H1 (cell line): ENCODE results near the gene SVIL. TPM values are rescaled to one million over a fixed set of nuclear protein-coding genes. Genes with fewer than 3 reads are reported as not detected.

Source experiments
- SP2 ChIP-seq: IDR thresholded peaks from 2 replicates; pipeline ENCODE4 v1.6.1; 2012; ENCODE audit warnings: mild to moderate bottlenecking, low read length, inconsistent platforms
- SP4 ChIP-seq: IDR thresholded peaks from 2 replicates; pipeline ENCODE4 v1.6.1; 2012; ENCODE audit warnings: low read length, inconsistent platforms
- polyA plus RNA-seq, 7 experiments: library from polyadenylated mRNA; depleted of rRNA in 3 of 7; stranded (reverse) in 5 of 7; unstranded in 2 of 7; fragments of >200 nt in 5 of 7; fragments of 200-250 nt in 2 of 7; gene quantifications; 1 replicate in 5 of 7; 2 replicates in 1 of 7; 4 replicates in 1 of 7; pipeline versions ENCODE4 v1.2.1 to v1.2.3, GENCODE V29; 2011 to 2013; ENCODE audit warnings: missing spikeins in 2 of 7, mixed read lengths in 2 of 7
- total RNA-seq: library from RNA; stranded (reverse); fragmentation: NEBNext Ultra II Directional; extraction: Animal tissue kit (Norgen Biotek cat#: 25700); gene quantifications from 2 replicates; pipeline ENCODE4 v1.2.1, GENCODE V29; 2021
- TF ChIP-seq, protein P1 (sequence below): fragments of 300-600 bp; sonication (generic); IDR thresholded peaks from 2 replicates; pipeline ENCODE4 v1.7.1; 2012; ENCODE audit warnings: low read length, moderate library complexity, mild to moderate bottlenecking, inconsistent platforms; ENCODE audit not compliant: insufficient replicate concordance

SVIL gene
- total and polyA plus RNA-seq, 2 of the 8 experiments (the other 6 are each of a cell fraction or from before 2014, with no cell fraction given): 4.7 to 15.4 TPM

DNA sequence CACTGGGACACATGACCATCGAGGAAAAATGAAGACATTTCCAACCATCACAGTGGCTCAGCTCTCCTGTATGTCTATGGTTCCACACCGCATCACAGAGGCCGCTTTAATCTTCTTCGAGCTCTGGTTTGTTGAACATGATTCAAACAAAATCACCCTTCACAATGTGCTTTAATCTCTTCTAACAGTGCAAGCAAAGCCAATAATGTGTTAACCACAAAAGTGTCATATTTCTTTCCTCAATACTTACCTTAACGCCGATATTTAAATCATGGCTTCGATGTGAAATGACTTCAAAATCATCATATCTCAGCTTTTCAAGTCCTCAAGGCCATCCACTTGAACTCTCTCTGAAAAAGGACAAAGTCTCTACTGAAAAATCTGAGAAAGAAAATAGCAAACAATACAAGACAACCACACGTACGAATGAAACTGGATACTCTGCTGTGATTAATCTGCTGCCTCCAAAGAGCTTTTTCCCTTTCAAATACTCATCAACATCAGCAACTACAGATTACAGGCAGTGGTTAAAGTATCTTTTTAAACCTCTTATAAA lies 23.0 kb upstream of the SVIL start (continued):
- TF ChIP-seq, protein P1, sequence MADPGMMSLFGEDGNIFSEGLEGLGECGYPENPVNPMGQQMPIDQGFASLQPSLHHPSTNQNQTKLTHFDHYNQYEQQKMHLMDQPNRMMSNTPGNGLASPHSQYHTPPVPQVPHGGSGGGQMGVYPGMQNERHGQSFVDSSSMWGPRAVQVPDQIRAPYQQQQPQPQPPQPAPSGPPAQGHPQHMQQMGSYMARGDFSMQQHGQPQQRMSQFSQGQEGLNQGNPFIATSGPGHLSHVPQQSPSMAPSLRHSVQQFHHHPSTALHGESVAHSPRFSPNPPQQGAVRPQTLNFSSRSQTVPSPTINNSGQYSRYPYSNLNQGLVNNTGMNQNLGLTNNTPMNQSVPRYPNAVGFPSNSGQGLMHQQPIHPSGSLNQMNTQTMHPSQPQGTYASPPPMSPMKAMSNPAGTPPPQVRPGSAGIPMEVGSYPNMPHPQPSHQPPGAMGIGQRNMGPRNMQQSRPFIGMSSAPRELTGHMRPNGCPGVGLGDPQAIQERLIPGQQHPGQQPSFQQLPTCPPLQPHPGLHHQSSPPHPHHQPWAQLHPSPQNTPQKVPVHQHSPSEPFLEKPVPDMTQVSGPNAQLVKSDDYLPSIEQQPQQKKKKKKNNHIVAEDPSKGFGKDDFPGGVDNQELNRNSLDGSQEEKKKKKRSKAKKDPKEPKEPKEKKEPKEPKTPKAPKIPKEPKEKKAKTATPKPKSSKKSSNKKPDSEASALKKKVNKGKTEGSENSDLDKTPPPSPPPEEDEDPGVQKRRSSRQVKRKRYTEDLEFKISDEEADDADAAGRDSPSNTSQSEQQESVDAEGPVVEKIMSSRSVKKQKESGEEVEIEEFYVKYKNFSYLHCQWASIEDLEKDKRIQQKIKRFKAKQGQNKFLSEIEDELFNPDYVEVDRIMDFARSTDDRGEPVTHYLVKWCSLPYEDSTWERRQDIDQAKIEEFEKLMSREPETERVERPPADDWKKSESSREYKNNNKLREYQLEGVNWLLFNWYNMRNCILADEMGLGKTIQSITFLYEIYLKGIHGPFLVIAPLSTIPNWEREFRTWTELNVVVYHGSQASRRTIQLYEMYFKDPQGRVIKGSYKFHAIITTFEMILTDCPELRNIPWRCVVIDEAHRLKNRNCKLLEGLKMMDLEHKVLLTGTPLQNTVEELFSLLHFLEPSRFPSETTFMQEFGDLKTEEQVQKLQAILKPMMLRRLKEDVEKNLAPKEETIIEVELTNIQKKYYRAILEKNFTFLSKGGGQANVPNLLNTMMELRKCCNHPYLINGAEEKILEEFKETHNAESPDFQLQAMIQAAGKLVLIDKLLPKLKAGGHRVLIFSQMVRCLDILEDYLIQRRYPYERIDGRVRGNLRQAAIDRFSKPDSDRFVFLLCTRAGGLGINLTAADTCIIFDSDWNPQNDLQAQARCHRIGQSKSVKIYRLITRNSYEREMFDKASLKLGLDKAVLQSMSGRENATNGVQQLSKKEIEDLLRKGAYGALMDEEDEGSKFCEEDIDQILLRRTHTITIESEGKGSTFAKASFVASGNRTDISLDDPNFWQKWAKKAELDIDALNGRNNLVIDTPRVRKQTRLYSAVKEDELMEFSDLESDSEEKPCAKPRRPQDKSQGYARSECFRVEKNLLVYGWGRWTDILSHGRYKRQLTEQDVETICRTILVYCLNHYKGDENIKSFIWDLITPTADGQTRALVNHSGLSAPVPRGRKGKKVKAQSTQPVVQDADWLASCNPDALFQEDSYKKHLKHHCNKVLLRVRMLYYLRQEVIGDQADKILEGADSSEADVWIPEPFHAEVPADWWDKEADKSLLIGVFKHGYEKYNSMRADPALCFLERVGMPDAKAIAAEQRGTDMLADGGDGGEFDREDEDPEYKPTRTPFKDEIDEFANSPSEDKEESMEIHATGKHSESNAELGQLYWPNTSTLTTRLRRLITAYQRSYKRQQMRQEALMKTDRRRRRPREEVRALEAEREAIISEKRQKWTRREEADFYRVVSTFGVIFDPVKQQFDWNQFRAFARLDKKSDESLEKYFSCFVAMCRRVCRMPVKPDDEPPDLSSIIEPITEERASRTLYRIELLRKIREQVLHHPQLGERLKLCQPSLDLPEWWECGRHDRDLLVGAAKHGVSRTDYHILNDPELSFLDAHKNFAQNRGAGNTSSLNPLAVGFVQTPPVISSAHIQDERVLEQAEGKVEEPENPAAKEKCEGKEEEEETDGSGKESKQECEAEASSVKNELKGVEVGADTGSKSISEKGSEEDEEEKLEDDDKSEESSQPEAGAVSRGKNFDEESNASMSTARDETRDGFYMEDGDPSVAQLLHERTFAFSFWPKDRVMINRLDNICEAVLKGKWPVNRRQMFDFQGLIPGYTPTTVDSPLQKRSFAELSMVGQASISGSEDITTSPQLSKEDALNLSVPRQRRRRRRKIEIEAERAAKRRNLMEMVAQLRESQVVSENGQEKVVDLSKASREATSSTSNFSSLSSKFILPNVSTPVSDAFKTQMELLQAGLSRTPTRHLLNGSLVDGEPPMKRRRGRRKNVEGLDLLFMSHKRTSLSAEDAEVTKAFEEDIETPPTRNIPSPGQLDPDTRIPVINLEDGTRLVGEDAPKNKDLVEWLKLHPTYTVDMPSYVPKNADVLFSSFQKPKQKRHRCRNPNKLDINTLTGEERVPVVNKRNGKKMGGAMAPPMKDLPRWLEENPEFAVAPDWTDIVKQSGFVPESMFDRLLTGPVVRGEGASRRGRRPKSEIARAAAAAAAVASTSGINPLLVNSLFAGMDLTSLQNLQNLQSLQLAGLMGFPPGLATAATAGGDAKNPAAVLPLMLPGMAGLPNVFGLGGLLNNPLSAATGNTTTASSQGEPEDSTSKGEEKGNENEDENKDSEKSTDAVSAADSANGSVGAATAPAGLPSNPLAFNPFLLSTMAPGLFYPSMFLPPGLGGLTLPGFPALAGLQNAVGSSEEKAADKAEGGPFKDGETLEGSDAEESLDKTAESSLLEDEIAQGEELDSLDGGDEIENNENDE: no peak
- TF ChIP-seq SP2: no peak
- TF ChIP-seq SP4: no peak
